Activated CD4-positive, alpha-beta memory T cell treated with anti-CD3 and anti-CD28 coated beads for 36 hours (primary cell): ENCODE results near the gene TXK. TPM values are rescaled to one million over a fixed set of nuclear protein-coding genes. Genes with fewer than 3 reads are reported as not detected.
A peak's percentile ranks its signal among the peaks of the same experiment; 100 is the strongest.

Experiments used
- CTCF ChIA-PET: fragments of 350-600 bp; sonication (Branson Sonifier 250); formaldehyde crosslinking; loops from one replicate; lab custom pipeline; 2021; ENCODE audit warnings: antibody characterized with exemption, inconsistent platforms; lab: Charles Lee
- POLR2A ChIA-PET: fragments of 350-600 bp; sonication (Branson Sonifier 250); formaldehyde crosslinking; loops from one replicate; lab custom pipeline; 2021; ENCODE audit warnings: antibody characterized with exemption; lab: Charles Lee
- DNase-seq: peaks from one replicate; pipeline ENCODE4 v3.0.0-alpha.2; 2020
- H3K27ac Mint-ChIP-seq: one replicate; pipeline ENCODE4 v1.8.0; 2021; ENCODE audit warnings: mixed read lengths
- H3K27me3 Mint-ChIP-seq: one replicate; pipeline ENCODE4 v1.8.0; 2021; ENCODE audit warnings: mixed read lengths
- H3K36me3 Mint-ChIP-seq: one replicate; pipeline ENCODE4 v1.8.0; 2021; ENCODE audit warnings: mixed read lengths
- H3K4me1 Mint-ChIP-seq: one replicate; pipeline ENCODE4 v1.8.0; 2021; ENCODE audit warnings: low read depth, mixed read lengths
- H3K4me3 Mint-ChIP-seq: one replicate; pipeline ENCODE4 v1.8.0; 2021; ENCODE audit warnings: mild to moderate bottlenecking, mixed read lengths
- H3K9me3 Mint-ChIP-seq: one replicate; pipeline ENCODE4 v1.8.0; 2021; ENCODE audit warnings: mixed read lengths
- intact Hi-C: fragments of 100-400 bp; cut with micrococcal nuclease; formaldehyde crosslinking; loops from one replicate; pipeline ENCODE4 v1.15.1; 2023
- total RNA-seq, 2 experiments: library from RNA; stranded (reverse); gene quantifications; one replicate each; pipeline ENCODE4 v1.2.3, GENCODE V29; 2021

The TXK gene
- total RNA-seq, 2 experiments from 2014 or later = 16.5 to 18.4 TPM

- ChIA-PET CTCF (interaction anchor here (0.9 to 10.1 kb wide), 6 partner anchors 13 to 61 kb away, joined by 3 to 87 read pairs (median 4); no protein-coding TSS in a partner anchor), POLR2A (interaction anchor here (0.7 to 1.8 kb wide), 2 partner anchors 12 to 17 kb away, joined by 6 to 10 read pairs; no protein-coding TSS in a partner anchor)
- DNase-seq = no peak
- no peak overlapping the region for H3K4me3 Mint-ChIP-seq
- peaks cover 31% of the 10 kb centered on the region for H3K27me3 Mint-ChIP-seq
- no peaks in the 10 kb centered on the region for H3K36me3 Mint-ChIP-seq
- H3K27ac Mint-ChIP-seq = no peak overlapping the region
- intact Hi-C loops = loop anchor here (1.0 kb wide), 4 partner anchors 12 to 55 kb away; no protein-coding TSS in a partner anchor
- H3K4me1 Mint-ChIP-seq = peaks cover 47% of the 10 kb centered on the region
- no peaks in the 10 kb centered on the region for H3K9me3 Mint-ChIP-seq
Measured at GRCh38 chr4:48047896-48048295, 86.2 kb downstream of the TXK start.

- H3K4me1 Mint-ChIP-seq = peaks cover 52% of the 10 kb centered on the region
- peaks cover 34% of the 10 kb centered on the region for H3K27me3 Mint-ChIP-seq
- no peak overlapping the region for H3K4me3 Mint-ChIP-seq
- H3K36me3 Mint-ChIP-seq = no peaks in the 10 kb centered on the region
- intact Hi-C loops = loop anchor here (1.0 kb wide), 4 partner anchors 11 to 56 kb away; no protein-coding TSS in a partner anchor
- POLR2A ChIA-PET = interaction anchor here (0.7 to 1.8 kb wide), 3 partner anchors 12 to 27 kb away, joined by 3 to 10 read pairs (median 6); no protein-coding TSS in a partner anchor
- no peaks in the 10 kb centered on the region for H3K9me3 Mint-ChIP-seq
- H3K27ac Mint-ChIP-seq = peak overlapping the region; percentile 15
- CTCF ChIA-PET = interaction anchor here (0.9 to 10.1 kb wide), 6 partner anchors 13 to 62 kb away, joined by 3 to 87 read pairs (median 4); no protein-coding TSS in a partner anchor
- peak; percentile 91 for DNase-seq
Measured at GRCh38 chr4:48047421-48047844, 86.6 kb downstream of the TXK start.

DNA sequence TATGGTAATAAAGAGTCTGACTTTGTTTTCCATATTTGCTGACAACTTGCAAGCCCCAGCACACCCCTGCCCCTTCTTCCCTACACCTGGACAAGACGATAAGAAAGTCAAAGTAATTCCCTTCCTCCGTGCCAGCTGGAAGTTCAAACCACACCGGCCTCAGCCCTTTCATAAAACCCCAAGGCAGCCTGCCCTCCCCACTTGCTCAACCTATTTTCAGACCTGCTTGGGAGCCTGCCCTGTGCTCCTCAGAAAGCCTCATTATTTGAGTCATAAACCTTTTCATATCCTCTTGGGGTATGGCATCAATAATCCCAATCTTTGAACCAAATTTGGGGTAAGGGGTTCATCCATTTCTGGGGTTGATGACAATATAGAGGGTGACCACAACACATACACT lies 88.0 kb downstream of the TXK start:
- H3K36me3 Mint-ChIP-seq = no peaks in the 10 kb centered on the region
- peaks cover 61% of the 10 kb centered on the region for H3K4me1 Mint-ChIP-seq

DNA sequence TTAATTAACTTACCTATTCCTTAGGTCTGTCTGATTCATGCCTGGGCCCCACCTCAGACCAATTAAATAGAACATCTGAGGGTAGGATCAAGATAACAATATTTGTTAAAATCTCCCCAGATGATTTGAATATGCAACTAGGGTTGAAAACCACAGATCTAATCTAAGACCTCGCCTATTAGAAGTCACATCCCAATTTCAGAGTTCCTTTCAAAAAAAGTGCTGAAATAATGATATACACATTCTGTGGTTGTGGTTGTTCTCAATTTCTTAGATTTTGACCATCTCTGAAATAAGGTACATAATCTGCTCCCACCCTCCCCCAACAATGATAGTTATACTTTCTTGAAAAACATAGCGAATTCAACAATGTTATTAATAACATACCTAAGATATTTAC lies 89.8 kb downstream of the TXK start:
- no peaks in the 10 kb centered on the region for H3K36me3 Mint-ChIP-seq
- intact Hi-C loops = no loop called here
- no peak for DNase-seq
- H3K27ac Mint-ChIP-seq = no peak overlapping the region
- H3K4me3 Mint-ChIP-seq = no peak overlapping the region
- no peaks in the 10 kb centered on the region for H3K9me3 Mint-ChIP-seq
- ChIA-PET CTCF (interaction anchor here (1.3 to 10.1 kb wide), 3 partner anchors 10 to 25 kb away, joined by 3 to 87 read pairs (median 4); no protein-coding TSS in a partner anchor), POLR2A (no interaction called here)
- peaks cover 33% of the 10 kb centered on the region for H3K27me3 Mint-ChIP-seq
- H3K4me1 Mint-ChIP-seq = peaks cover 65% of the 10 kb centered on the region

More for the DNA sequence above, 88.0 kb downstream of the TXK start:
- POLR2A ChIA-PET = interaction anchor here (1.1 kb wide), 1 partner anchor 19 kb away, joined by 3 read pairs; no protein-coding TSS in a partner anchor
- Mint-ChIP-seq H3K27ac (no peak overlapping the region), H3K9me3 (no peaks in the 10 kb centered on the region), H3K27me3 (peaks cover 39% of the 10 kb centered on the region), H3K4me3 (no peak overlapping the region)
- no peak for DNase-seq
- intact Hi-C loops = loop anchor here (1.0 kb wide), 1 partner anchor 30 kb away; the partner anchor contains the start of genes CNGA1 and NIPAL1
- CTCF ChIA-PET = interaction anchor here (0.5 to 10.1 kb wide), 7 partner anchors 12 to 229 kb away, joined by 3 to 87 read pairs (median 4); no protein-coding TSS in a partner anchor

DNA sequence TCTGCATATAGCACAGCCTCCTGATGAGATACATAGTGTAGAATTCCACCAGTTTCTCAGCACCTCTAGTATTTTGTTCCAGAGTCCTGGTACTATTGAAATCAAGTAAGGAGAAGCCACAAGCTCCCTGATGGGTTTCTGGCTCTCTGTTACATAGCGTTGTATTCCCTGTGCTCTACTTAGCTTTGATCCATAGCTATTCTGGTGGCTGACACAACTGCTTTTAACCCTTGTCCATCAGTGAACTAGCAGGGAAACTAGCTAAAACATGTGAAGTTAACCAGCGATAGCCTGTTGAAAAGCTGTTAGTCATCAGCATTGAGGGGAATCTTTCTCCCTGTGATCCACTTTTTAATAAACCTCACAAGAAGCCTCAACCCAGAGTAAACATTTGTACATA lies 90.5 kb downstream of the TXK start:
- intact Hi-C loops = no loop called here
- Mint-ChIP-seq H3K27me3 (peaks cover 34% of the 10 kb centered on the region), H3K4me1 (peaks cover 65% of the 10 kb centered on the region), H3K27ac (no peak overlapping the region), H3K4me3 (no peak overlapping the region), H3K36me3 (no peaks in the 10 kb centered on the region), H3K9me3 (no peaks in the 10 kb centered on the region)
- no peak for DNase-seq
- POLR2A ChIA-PET = no interaction called here
- CTCF ChIA-PET = interaction anchor here (0.9 to 10.1 kb wide), 5 partner anchors 9 to 44 kb away, joined by 3 to 87 read pairs (median 4); no protein-coding TSS in a partner anchor

DNA sequence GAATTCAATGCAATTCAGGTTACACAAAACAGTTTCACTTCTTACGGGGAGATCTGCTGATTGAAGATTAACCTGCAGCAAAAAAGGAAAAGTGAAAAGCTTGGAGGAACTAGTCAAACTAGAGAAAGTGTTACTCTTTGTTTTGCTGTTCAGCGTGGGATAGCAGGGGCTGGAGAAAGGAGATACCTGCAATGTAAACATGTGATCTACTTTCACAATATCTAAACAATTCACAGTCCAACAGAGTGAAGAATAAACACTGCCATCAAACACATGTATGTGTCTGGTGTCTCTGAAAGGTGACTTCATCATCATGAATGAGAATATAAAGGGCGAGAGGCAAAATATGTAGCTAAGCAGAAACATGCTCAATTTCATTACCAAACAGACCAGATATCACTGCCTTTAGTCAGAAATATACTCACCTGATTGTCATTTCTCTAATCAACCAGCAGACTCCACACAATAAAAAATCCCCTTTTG lies 91.0 kb downstream of the TXK start:
- Mint-ChIP-seq H3K4me3 (no peak overlapping the region), H3K27me3 (peaks cover 31% of the 10 kb centered on the region), H3K36me3 (no peaks in the 10 kb centered on the region), H3K4me1 (peaks cover 63% of the 10 kb centered on the region), H3K27ac (no peak overlapping the region), H3K9me3 (no peaks in the 10 kb centered on the region)
- intact Hi-C loops = no loop called here
- DNase-seq = no peak
- ChIA-PET CTCF (interaction anchor here (0.9 to 10.1 kb wide), 4 partner anchors 9 to 44 kb away, joined by 3 to 87 read pairs (median 6); no protein-coding TSS in a partner anchor), POLR2A (no interaction called here)

DNA sequence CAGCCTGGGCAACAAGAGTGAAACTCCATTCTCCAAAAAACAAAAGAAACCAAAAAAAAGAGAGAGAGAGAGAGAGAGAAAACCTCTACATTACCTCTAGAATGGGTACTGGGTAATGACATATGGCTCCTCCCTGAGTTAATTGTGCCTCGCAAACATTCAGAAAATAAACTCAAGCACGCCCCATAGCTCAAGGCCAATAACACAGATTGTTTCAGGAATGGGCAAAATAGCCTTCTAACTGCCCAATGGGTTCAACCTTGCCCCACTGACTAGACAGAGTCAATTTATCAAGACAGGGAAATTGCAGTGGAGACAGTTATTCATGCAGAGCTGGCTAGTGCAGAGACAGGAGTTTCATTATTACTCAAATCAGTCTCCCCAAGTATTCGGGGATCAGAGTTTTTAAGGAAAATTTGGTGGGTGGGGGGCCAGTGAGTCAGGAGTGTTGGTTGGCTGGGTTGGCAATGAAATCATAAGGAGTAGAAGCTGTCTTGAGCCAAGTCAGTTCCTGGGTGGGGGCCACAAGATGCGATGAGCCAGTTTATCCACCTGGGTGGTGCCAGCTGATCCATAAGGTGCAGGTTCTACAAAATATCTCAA lies 92.4 kb downstream of the TXK start:
- intact Hi-C loops = no loop called here
- ChIA-PET POLR2A (interaction anchor here (0.6 kb wide), 1 partner anchor 872 kb away, joined by 3 read pairs; no protein-coding TSS in a partner anchor), CTCF (interaction anchor here (0.8 to 2.1 kb wide), 3 partner anchors 14 to 46 kb away, joined by 3 to 6 read pairs (median 5); no protein-coding TSS in a partner anchor)
- H3K27ac Mint-ChIP-seq = no peak overlapping the region
- DNase-seq = peak; percentile 40
- H3K4me1 Mint-ChIP-seq = peaks cover 52% of the 10 kb centered on the region
- H3K9me3 Mint-ChIP-seq = peaks cover under 1% of the 10 kb centered on the region
- H3K27me3 Mint-ChIP-seq = peaks cover 29% of the 10 kb centered on the region
- H3K36me3 Mint-ChIP-seq = no peaks in the 10 kb centered on the region
- no peak overlapping the region for H3K4me3 Mint-ChIP-seq

GRCh38 chr4:48039561-48039960 lies 94.5 kb downstream of the TXK start:
- DNase-seq = no peak
- peaks cover 20% of the 10 kb centered on the region for H3K27me3 Mint-ChIP-seq
- no peak overlapping the region for H3K4me3 Mint-ChIP-seq
- CTCF ChIA-PET = no interaction called here
- POLR2A ChIA-PET = no interaction called here
- H3K4me1 Mint-ChIP-seq = peaks cover 56% of the 10 kb centered on the region
- intact Hi-C loops = loop anchor here (5.0 kb wide), 2 partner anchors 127 to 202 kb away; partner anchors contain the start of genes CORIN and NFXL1
- peaks cover 3% of the 10 kb centered on the region for H3K9me3 Mint-ChIP-seq
- no peak overlapping the region for H3K27ac Mint-ChIP-seq
- peaks cover 2% of the 10 kb centered on the region for H3K36me3 Mint-ChIP-seq

DNA sequence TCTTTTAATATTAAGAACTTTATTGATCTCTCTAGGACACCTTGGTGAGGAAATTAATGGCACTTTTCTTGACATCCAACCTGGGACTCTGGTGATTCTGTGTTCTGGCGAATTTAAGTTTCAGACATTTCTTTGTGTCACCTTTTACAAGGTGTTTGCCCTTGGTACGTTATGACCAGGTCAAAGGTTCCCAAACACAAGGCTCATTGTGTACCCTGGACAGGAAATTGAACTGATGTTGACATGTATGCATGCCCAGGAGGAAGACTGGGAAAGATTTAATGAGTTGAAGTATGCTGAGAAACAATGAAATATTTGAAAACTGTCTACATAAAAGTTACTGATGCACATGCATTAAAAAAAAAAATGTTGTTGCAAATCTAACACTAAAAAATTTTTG lies 95.4 kb downstream of the TXK start:
- H3K4me1 Mint-ChIP-seq = peaks cover 55% of the 10 kb centered on the region
- H3K36me3 Mint-ChIP-seq = peaks cover 2% of the 10 kb centered on the region
- intact Hi-C loops = loop anchor here (5.0 kb wide), 2 partner anchors 126 to 201 kb away; partner anchors contain the start of genes CORIN and NFXL1
- POLR2A ChIA-PET = no interaction called here
- H3K27me3 Mint-ChIP-seq = peaks cover 16% of the 10 kb centered on the region
- peaks cover 3% of the 10 kb centered on the region for H3K9me3 Mint-ChIP-seq
- H3K27ac Mint-ChIP-seq = no peak overlapping the region
- DNase-seq = no peak
- CTCF ChIA-PET = interaction anchor here (5.4 kb wide), 1 partner anchor 71 kb away, joined by 33 read pairs; no protein-coding TSS in a partner anchor
- H3K4me3 Mint-ChIP-seq = no peak overlapping the region

GRCh38 chr4:48037117-48037462 lies 97.0 kb downstream of the TXK start:
- Mint-ChIP-seq H3K36me3 (peaks cover 2% of the 10 kb centered on the region), H3K27ac (no peak overlapping the region), H3K9me3 (peaks cover 3% of the 10 kb centered on the region)

DNA sequence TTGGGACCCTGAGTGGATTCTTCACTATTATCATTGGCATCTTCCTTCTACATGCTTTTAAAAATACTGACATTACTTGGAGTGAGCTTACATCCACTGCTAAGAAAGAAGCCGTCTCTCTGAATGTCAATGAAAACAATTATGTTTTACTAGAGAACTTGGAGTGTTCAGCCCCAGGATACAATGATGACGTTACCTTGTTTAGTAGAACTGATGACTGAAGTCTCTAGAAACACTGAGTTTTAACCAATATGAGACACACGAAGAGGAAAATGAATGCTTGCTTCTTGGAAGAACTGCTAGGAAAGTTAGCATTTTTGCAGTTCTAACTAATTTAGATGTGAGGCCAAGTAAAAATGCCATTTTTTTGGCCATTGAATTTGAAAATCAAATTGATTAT lies 98.1 kb downstream of the TXK start:
- H3K4me3 Mint-ChIP-seq = no peak overlapping the region
- no peak for DNase-seq
- peak overlapping the region; percentile 90 for H3K27ac Mint-ChIP-seq
- H3K36me3 Mint-ChIP-seq = peaks cover 2% of the 10 kb centered on the region
- ChIA-PET POLR2A (interaction anchor here (0.9 to 2.3 kb wide), 12 partner anchors 9 to 197 kb away, joined by 3 to 10 read pairs (median 4); partner anchors contain the start of genes CNGA1, NIPAL1 and TXK), CTCF (interaction anchor here (1.0 to 5.7 kb wide), 13 partner anchors 8 to 197 kb away, joined by 3 to 87 read pairs (median 15); no protein-coding TSS in a partner anchor)
- H3K27me3 Mint-ChIP-seq = peaks cover 2% of the 10 kb centered on the region
- peaks cover 34% of the 10 kb centered on the region for H3K4me1 Mint-ChIP-seq
- intact Hi-C loops = loop anchor here (1.0 to 5.0 kb wide), 14 partner anchors 9 to 305 kb away; partner anchors contain the start of genes CNGA1, CORIN, NFXL1 and NIPAL1
- H3K9me3 Mint-ChIP-seq = peaks cover 3% of the 10 kb centered on the region

More at GRCh38 chr4:48037117-48037462, 97.0 kb downstream of the TXK start:
- peaks cover 42% of the 10 kb centered on the region for H3K4me1 Mint-ChIP-seq
- intact Hi-C loops = loop anchor here (2.0 to 5.0 kb wide), 3 partner anchors 58 to 200 kb away; partner anchors contain the start of genes CORIN and NFXL1
- peaks cover 7% of the 10 kb centered on the region for H3K27me3 Mint-ChIP-seq
- no peak for DNase-seq
- ChIA-PET POLR2A (interaction anchor here (0.9 to 2.3 kb wide), 6 partner anchors 11 to 99 kb away, joined by 3 to 10 read pairs (median 5); partner anchors contain the start of genes CNGA1, NIPAL1 and TXK), CTCF (interaction anchor here (1.1 to 5.7 kb wide), 8 partner anchors 9 to 198 kb away, joined by 3 to 87 read pairs (median 6); no protein-coding TSS in a partner anchor)
- H3K4me3 Mint-ChIP-seq = no peak overlapping the region
